ENCODE data around the gene GAB2.
"Not testable (repeated sequence)": the region's sequence is repeated elsewhere in the genome, so short reads cannot be mapped to it uniquely, and the experiment has no call there.

GAB2 gene

GRCh38 chr11:78195917-78196560 lies 221.6 kb downstream of the GAB2 start:
- DNase-seq: no peak

- no peak for DNase-seq
These were observed 223.1 kb downstream of the GAB2 start for GRCh38 chr11:78194490-78194889.

DNA sequence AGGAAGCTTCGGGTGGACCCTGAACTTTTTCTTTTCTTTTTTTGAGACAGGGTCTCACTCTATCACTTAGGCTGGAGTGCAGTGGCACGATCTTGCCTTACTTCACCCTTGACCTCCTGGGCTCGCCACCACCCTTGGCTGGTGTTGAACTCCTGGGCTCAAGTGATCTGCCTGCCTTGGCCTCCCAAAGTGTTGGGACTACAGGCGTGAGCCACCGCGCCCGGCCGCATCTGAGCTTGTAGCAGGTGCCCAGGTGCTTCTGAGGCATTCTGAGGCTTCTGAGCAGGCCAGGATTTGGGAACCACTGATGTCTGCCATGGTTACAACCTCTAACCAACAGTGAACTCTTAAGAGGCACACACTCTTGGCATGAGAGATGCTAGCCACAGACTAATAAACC lies 223.8 kb downstream of the GAB2 start:
- DNase-seq: no peak

DNA sequence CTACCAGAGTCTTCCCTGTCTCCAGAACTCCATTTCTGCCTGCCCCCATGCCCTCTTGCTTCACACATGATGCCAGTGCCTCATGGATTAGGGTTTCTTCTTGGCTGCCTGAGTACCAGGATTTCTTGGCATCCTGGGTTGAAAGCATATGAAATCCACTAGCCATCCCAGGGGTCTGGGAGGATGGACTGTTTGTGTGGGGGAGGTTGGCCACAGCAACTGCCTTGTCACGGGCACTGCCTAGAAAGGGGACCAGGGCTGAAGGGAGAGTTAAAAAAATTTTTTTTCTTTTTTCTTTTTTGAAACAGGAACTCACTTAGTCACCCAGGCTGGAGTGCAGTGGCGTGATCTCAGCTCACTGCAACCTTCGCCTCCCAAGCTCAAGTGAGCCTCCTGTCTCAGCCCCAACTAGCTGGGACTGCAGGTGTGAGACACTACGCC lies 224.7 kb downstream of the GAB2 start:
- no peak for DNase-seq

- DNase-seq: no peak
These were observed 225.3 kb downstream of the GAB2 start for GRCh38 chr11:78192223-78192719.

DNA sequence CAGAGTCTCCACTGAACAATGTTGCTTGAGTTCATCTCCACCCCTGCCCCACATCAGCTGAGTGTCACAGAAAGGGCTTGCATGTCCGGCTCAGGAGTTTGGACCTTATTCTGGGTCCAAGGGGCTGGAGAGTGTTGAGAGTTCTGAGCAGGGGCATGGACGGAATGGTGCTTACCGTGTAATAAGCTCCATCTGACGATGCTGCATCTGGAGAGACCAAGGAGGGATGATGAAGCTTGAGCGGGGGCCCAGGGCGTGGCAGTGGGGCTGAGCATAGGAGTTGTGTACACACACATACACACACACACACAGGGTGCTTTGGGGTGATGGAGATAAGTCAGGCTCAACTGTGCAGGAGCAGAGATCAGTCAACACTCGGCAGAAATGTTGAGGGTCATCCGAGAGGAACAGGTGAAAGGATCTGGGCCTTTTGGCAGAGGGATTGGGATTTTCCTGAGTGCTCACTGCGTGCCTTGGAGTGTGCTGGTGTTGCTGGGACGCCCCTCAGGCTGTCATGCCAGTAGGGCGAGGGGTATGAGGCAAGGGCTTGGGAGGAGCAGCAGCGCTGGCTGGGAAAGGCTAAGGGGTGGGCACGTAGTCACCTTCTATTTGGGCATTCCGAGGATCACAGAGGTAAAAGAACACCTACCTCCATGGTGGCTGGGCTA lies 226.6 kb downstream of the GAB2 start:
- no peak for DNase-seq

- no peak for DNase-seq
These were observed 227.2 kb downstream of the GAB2 start for GRCh38 chr11:78190374-78190773.

GRCh38 chr11:78189851-78190250 lies 227.8 kb downstream of the GAB2 start:
- no peak for DNase-seq

GRCh38 chr11:78189174-78189724 lies 228.4 kb downstream of the GAB2 start:
- no peak for DNase-seq

- DNase-seq: peak; percentile 98
These were observed 229.1 kb downstream of the GAB2 start, which contains the start of the genes KCTD21 and USP35 for GRCh38 chr11:78188286-78189173. Gene KCTD21, minus strand, starts transcription at chr11:78188626. Its CDS starts 14,072 bp downstream, at chr11:78174554. Gene USP35, plus strand, starts transcription at chr11:78188919. Its CDS starts 7,327 bp downstream, at chr11:78196246.

GRCh38 chr11:78187366-78188285 lies 230.0 kb downstream of the GAB2 start:
- DNase-seq: no peak

DNA sequence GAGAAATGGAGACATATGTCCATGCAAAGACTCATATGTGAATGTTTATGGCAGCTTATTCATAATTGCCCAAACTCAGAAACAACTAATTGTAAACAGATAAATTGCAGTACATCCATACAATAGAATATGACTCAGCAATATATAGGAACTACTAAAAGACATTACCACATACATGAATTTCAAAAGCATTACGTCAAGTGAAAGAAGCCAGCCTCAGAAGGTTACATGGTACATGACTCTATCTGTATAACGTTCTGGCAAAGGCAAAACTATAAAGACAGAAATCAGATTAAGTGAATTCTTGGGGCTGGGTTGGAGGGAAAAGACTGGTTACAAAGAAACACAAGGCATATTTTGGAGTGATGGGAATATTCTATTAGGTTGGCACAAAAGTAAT lies 236.4 kb downstream of the GAB2 start:
- DNase-seq: no peak

GRCh38 chr11:78180751-78181150 lies 236.9 kb downstream of the GAB2 start:
- no peak for DNase-seq

GRCh38 chr11:78179459-78180071 lies 238.1 kb downstream of the GAB2 start:
- DNase-seq: no peak

GRCh38 chr11:78177216-78177615 lies 240.4 kb downstream of the GAB2 start:
- DNase-seq: peak; percentile 44

DNA sequence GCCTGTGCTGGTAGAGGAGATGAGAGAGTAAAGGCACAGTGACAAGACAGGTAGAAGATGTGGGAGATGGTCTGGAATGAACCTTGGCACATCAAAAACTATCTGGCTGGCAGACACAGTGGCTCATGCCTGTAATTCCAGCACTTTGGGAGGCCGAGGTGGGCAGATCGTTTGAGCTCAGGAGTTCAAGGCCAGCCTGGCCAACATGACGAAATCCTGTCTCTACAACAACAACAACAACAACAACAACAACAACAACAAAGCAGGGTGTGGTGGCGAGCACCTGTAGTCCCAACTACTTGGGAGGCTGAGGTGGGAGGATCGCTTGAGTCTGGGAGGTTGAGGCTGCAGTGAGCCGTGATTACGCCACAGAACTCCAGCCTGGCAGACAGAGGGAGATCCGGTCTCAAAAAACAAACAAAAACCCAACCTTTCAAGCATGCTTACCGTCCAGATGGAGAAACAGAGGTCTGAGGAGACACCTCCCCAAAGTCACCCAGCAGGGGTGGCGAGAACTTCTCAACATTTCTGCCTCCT lies 240.9 kb downstream of the GAB2 start:
- DNase-seq: no peak

DNA sequence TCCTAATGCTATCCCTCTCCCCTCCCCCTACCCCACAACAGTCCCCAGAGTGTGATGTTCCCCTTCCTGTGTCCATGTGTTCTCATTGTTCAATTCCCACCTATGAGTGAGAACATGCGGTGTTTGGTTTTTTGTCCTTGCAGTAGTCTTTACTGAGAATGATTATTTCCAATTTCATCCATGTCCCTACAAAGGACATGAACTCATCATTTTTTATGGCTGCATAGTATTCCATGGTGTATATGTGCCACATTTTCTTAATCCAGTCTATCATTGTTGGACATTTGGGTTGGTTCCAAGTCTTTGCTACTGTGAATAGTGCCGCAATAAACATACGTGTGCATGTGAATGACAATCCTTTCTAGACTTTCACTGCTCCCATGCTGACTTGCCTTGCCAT lies 241.8 kb downstream of the GAB2 start:
- DNase-seq: not testable (repeated sequence)

- DNase-seq: no peak
These were observed 245.7 kb downstream of the GAB2 start for GRCh38 chr11:78171951-78172350.

- DNase-seq: no peak
These were observed 246.6 kb downstream of the GAB2 start for GRCh38 chr11:78170874-78171549.

DNA sequence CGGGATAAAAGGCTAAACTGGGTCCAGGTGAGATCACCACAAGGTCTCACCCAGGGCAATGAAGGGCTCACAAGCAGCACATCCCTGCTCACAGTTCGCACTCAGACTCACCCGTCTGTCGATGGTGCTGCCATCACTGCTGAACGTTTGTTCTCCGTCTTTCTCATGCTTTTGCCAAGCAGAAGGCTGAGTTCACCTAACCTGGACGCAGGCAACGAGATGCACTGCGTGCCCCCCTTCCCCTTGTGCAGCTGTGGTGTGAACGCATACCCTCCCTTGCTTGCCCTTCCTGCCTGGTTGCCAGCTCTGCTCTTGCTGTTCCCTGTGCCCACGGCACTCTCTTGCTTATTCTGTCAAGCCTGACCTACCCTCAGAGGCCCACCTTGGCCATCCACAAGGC lies 247.2 kb downstream of the GAB2 start:
- DNase-seq: no peak
